ENCODE results near the gene DSP. TPM values are rescaled to one million over a fixed set of nuclear protein-coding genes. Genes with fewer than 3 reads are reported as not detected.

The DSP gene
- total and polyA plus RNA-seq, 2 of the 13 experiments (the other 11 are each of a cell fraction or from before 2014, with no cell fraction given): 89.8 to 117 TPM

DNA sequence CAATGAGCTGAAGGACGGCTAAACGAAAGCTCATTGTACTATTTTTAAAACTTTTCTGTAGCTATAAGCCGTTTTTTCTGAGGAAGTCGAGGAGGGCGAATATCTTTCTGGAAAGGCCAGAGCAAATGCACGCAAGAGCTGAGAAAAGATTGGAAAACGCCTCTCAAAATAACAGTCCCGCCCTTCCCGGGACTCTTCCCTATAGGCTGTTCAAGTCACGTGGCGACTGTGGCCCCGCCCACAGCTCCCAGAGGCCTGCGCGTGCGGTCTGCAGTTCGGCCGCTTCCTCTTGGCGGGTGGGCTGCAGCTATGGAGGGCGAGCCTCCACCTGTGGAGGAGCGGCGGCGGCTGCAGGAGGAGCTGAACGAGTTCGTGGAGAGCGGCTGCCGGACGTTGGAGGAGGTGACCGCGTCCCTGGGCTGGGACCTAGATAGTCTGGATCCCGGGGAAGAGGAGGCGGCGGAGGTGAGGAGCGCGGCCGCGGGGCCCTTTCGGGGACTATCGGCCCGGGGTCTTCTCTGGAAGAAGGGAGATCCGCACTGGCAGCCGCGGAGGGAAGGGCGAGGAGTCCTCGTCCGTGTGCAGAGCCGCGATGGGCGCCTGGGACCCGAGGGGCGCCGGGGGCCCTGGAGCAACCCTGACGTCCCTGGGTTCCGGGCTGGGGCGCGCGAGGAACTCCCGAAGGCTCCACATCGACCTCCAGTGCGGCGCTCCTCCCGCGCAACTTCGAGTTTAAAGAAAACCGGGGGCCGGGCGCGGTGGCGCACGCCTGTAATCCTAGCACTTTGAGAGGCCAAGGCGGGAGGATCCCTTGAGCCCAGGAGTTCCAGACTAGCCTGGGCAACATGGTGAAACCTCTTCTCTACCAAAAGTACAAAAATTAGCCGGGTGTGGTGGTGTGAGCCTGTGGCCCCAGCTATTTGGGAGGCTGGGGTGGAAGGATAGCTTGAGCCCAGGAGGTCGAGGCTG, 48.8 kb downstream of the DSP start, which contains the start of gene SNRNP48 (continued):
- TF ChIP-seq, protein P1, sequence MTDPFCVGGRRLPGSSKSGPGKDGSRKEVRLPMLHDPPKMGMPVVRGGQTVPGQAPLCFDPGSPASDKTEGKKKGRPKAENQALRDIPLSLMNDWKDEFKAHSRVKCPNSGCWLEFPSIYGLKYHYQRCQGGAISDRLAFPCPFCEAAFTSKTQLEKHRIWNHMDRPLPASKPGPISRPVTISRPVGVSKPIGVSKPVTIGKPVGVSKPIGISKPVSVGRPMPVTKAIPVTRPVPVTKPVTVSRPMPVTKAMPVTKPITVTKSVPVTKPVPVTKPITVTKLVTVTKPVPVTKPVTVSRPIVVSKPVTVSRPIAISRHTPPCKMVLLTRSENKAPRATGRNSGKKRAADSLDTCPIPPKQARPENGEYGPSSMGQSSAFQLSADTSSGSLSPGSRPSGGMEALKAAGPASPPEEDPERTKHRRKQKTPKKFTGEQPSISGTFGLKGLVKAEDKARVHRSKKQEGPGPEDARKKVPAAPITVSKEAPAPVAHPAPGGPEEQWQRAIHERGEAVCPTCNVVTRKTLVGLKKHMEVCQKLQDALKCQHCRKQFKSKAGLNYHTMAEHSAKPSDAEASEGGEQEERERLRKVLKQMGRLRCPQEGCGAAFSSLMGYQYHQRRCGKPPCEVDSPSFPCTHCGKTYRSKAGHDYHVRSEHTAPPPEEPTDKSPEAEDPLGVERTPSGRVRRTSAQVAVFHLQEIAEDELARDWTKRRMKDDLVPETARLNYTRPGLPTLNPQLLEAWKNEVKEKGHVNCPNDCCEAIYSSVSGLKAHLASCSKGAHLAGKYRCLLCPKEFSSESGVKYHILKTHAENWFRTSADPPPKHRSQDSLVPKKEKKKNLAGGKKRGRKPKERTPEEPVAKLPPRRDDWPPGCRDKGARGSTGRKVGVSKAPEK (CRISPR knock-in tag; IDR thresholded peaks at IDR 0.05; ENCODE audit: borderline replicate concordance): no peak
- no peak for TF ChIP-seq MTA3 (CRISPR knock-in tag; IDR thresholded peaks at IDR 0.05)
- 0 out of 4 replicates have a peak, but pooled peaks of 1 of the 2 experiments have one; percentile 24 for TF ChIP-seq NR2F1 (CRISPR knock-in tag; IDR thresholded peaks at IDR 0.05)
- TF ChIP-seq, protein P2, sequence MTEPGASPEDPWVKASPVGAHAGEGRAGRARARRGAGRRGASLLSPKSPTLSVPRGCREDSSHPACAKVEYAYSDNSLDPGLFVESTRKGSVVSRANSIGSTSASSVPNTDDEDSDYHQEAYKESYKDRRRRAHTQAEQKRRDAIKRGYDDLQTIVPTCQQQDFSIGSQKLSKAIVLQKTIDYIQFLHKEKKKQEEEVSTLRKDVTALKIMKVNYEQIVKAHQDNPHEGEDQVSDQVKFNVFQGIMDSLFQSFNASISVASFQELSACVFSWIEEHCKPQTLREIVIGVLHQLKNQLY (CRISPR knock-in tag; IDR thresholded peaks at IDR 0.05): no peak
- no peak for TF ChIP-seq IKZF1 (IDR thresholded peaks at IDR 0.05)
- no peak for TF ChIP-seq NFIB (CRISPR knock-in tag; IDR thresholded peaks at IDR 0.05; ENCODE audit: borderline replicate concordance)
- no peak for TF ChIP-seq ARNT (IDR thresholded peaks at IDR 0.05)
- peak; percentile 76; the same call in 1 of the 2 replicates for TF ChIP-seq ZC3H13 (CRISPR knock-in tag; IDR thresholded peaks at IDR 0.05)
- no peak for TF ChIP-seq RARA (CRISPR knock-in tag; IDR thresholded peaks at IDR 0.05)
- TF ChIP-seq ATAD3A (CRISPR knock-in tag; IDR thresholded peaks at IDR 0.05): no peak
- TF ChIP-seq ZNF256 (CRISPR knock-in tag; conservative IDR thresholded peaks at IDR 0.05): no peak
- no peak for TF ChIP-seq ZBTB21 (CRISPR knock-in tag; IDR thresholded peaks at IDR 0.05)
- peak; percentile 76; the same call in 1 of the 2 replicates for TF ChIP-seq ZSCAN31 (CRISPR knock-in tag; IDR thresholded peaks at IDR 0.05; ENCODE audit: low read depth)
- TF ChIP-seq, protein P3, sequence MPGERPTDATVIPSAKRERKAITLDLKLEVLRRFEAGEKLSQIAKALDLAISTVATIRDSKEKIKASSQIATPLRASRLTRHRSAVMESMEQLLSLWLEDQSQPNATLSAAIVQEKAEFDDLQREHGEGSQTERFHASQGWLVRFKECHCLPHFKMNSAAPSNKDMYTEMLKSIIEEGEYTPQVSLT (CRISPR knock-in tag; IDR thresholded peaks at IDR 0.05; ENCODE audit: borderline replicate concordance, low read depth): no peak
- TF ChIP-seq, protein P4, sequence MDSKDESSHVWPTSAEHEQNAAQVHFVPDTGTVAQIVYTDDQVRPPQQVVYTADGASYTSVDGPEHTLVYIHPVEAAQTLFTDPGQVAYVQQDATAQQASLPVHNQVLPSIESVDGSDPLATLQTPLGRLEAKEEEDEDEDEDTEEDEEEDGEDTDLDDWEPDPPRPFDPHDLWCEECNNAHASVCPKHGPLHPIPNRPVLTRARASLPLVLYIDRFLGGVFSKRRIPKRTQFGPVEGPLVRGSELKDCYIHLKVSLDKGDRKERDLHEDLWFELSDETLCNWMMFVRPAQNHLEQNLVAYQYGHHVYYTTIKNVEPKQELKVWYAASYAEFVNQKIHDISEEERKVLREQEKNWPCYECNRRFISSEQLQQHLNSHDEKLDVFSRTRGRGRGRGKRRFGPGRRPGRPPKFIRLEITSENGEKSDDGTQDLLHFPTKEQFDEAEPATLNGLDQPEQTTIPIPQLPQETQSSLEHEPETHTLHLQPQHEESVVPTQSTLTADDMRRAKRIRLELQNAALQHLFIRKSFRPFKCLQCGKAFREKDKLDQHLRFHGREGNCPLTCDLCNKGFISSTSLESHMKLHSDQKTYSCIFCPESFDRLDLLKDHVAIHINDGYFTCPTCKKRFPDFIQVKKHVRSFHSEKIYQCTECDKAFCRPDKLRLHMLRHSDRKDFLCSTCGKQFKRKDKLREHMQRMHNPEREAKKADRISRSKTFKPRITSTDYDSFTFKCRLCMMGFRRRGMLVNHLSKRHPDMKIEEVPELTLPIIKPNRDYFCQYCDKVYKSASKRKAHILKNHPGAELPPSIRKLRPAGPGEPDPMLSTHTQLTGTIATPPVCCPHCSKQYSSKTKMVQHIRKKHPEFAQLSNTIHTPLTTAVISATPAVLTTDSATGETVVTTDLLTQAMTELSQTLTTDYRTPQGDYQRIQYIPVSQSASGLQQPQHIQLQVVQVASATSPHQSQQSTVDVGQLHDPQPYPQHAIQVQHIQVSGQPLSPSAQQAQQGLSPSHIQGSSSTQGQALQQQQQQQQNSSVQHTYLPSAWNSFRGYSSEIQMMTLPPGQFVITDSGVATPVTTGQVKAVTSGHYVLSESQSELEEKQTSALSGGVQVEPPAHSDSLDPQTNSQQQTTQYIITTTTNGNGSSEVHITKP (CRISPR knock-in tag; IDR thresholded peaks at IDR 0.05; ENCODE audit: low read depth): no peak
- peak; percentile 63 for TF ChIP-seq MED1 (CRISPR knock-in tag; IDR thresholded peaks at IDR 0.05)
- no peak; the same call in 1 of the 2 replicates for TF ChIP-seq ZNF367 (CRISPR knock-in tag; IDR thresholded peaks at IDR 0.05; ENCODE audit: borderline replicate concordance)
- TF ChIP-seq, protein P5, sequence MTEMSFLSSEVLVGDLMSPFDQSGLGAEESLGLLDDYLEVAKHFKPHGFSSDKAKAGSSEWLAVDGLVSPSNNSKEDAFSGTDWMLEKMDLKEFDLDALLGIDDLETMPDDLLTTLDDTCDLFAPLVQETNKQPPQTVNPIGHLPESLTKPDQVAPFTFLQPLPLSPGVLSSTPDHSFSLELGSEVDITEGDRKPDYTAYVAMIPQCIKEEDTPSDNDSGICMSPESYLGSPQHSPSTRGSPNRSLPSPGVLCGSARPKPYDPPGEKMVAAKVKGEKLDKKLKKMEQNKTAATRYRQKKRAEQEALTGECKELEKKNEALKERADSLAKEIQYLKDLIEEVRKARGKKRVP (CRISPR knock-in tag; IDR thresholded peaks at IDR 0.05): no peak; a peak in 1 of 4 replicates
- peak; percentile 50; the same call in 1 of the 2 replicates for TF ChIP-seq BRCA1 (CRISPR knock-in tag; IDR thresholded peaks at IDR 0.05)
- peak; percentile 86 for TF ChIP-seq KAT8 (CRISPR knock-in tag; IDR thresholded peaks at IDR 0.05)
- peak; percentile 89 for TF ChIP-seq ZNF563 (CRISPR knock-in tag; IDR thresholded peaks at IDR 0.05)
